ENCODE results near the gene BIVM. TPM values are rescaled to one million over a fixed set of nuclear protein-coding genes. Genes with fewer than 3 reads are reported as not detected.

The BIVM gene
- polyA plus RNA-seq, 1 donor (not counting 4 experiments of a cell fraction or from before 2014, with no cell fraction given), result 20.7 TPM

- Histone ChIP-seq H3K4me3 (ENCODE audit: control insufficient read depth in 2 of 3, extremely low read depth in 1 of 3, insufficient read depth in 2 of 3, low read depth in 1 of 3, low read length in 3 of 3) (no peak overlapping the region), H3K27ac (ENCODE audit: control insufficient read depth, insufficient read depth, low read length) (no peak overlapping the region), H3K36me3 (ENCODE audit: control insufficient read depth in 2 of 2, extremely low read depth in 1 of 2, insufficient read depth in 2 of 2, low read length in 2 of 2) (peaks cover 3 to 5% of the 10 kb centered on the region in 2 experiments), H3K9me3 (ENCODE audit: control insufficient read depth, low read depth, low read length) (no peaks in the 10 kb centered on the region), H3K27me3 (ENCODE audit: control insufficient read depth, extremely low read depth, insufficient read depth, low read length) (no peaks in the 10 kb centered on the region), H4K20me1 (ENCODE audit: control insufficient read depth, extremely low read depth, insufficient read depth, low read length) (no peaks in the 10 kb centered on the region), H2AFZ (ENCODE audit: control insufficient read depth, low read length) (no peak overlapping the region), H3K9me1 (ENCODE audit: control insufficient read depth, extremely low read depth, insufficient read depth, low read length) (no peaks in the 10 kb centered on the region), H3K9ac (ENCODE audit: control insufficient read depth, extremely low read depth, insufficient read depth, low read length) (no peak overlapping the region), H3K4me1 (ENCODE audit: control insufficient read depth, extremely low read depth, insufficient read depth, low read length) (peaks cover under 1% of the 10 kb centered on the region), H3K4me2 (ENCODE audit: control insufficient read depth, extremely low read depth, insufficient read depth, low read depth, low read length) (no peak overlapping the region), H3K79me2 (ENCODE audit: control insufficient read depth, insufficient read depth, low read length) (peaks cover 22% of the 10 kb centered on the region)
- FAIRE-seq (no peak), DNase-seq (ENCODE audit: low read depth, low spot score) (no peak)
- dilution Hi-C loops (cut with MboI; ENCODE audit: extremely low pct_ligation_motif_present, low sequenced_read_pairs), result no loop called here
- TF ChIP-seq CTCF (optimal IDR thresholded peaks at IDR 0.05 in 1 of 3, IDR thresholded peaks at IDR 0.05 in 1 of 3, conservative IDR thresholded peaks at IDR 0.05 in 1 of 3; ENCODE audit: extremely low read depth in 1 of 3, insufficient read depth in 2 of 3, low read length in 3 of 3) (no peak), EZH2 (IDR thresholded peaks at IDR 0.05; ENCODE audit: low read length) (no peak)
These were observed 19.0 kb downstream of the BIVM start for GRCh38 chr13:102817907-102818306.

GRCh38 chr13:102825400-102825799, 26.5 kb downstream of the BIVM start:
- TF ChIP-seq CTCF (optimal IDR thresholded peaks at IDR 0.05 in 1 of 3, IDR thresholded peaks at IDR 0.05 in 1 of 3, conservative IDR thresholded peaks at IDR 0.05 in 1 of 3; ENCODE audit: extremely low read depth in 1 of 3, insufficient read depth in 2 of 3, low read length in 3 of 3), result no peak
- TF ChIP-seq EZH2 (IDR thresholded peaks at IDR 0.05; ENCODE audit: low read length), result no peak
- dilution Hi-C loops (cut with MboI; ENCODE audit: extremely low pct_ligation_motif_present, low sequenced_read_pairs), result no loop called here
- no peak overlapping the region for H2AFZ ChIP-seq (ENCODE audit: control insufficient read depth, low read length)
- H4K20me1 ChIP-seq (ENCODE audit: control insufficient read depth, extremely low read depth, insufficient read depth, low read length), result no peaks in the 10 kb centered on the region
- no peaks in the 10 kb centered on the region for H3K9me1 ChIP-seq (ENCODE audit: control insufficient read depth, extremely low read depth, insufficient read depth, low read length)
- H3K36me3 ChIP-seq (ENCODE audit: control insufficient read depth in 2 of 2, extremely low read depth in 1 of 2, insufficient read depth in 2 of 2, low read length in 2 of 2), result peaks cover 2 to 3% of the 10 kb centered on the region in 2 experiments
- H3K4me3 ChIP-seq (ENCODE audit: control insufficient read depth in 2 of 3, extremely low read depth in 1 of 3, insufficient read depth in 2 of 3, low read depth in 1 of 3, low read length in 3 of 3), result no peak overlapping the region
- H3K4me2 ChIP-seq (ENCODE audit: control insufficient read depth, extremely low read depth, insufficient read depth, low read depth, low read length), result peak overlapping the region; percentile 77
- no peaks in the 10 kb centered on the region for H3K27me3 ChIP-seq (ENCODE audit: control insufficient read depth, extremely low read depth, insufficient read depth, low read length)
- peaks cover 2% of the 10 kb centered on the region for H3K79me2 ChIP-seq (ENCODE audit: control insufficient read depth, insufficient read depth, low read length)
- DNase-seq (ENCODE audit: low read depth, low spot score), result no peak
- H3K9ac ChIP-seq (ENCODE audit: control insufficient read depth, extremely low read depth, insufficient read depth, low read length), result no peak overlapping the region
- H3K4me1 ChIP-seq (ENCODE audit: control insufficient read depth, extremely low read depth, insufficient read depth, low read length), result peaks cover 21% of the 10 kb centered on the region
- peak overlapping the region; percentile 32 for H3K27ac ChIP-seq (ENCODE audit: control insufficient read depth, insufficient read depth, low read length)
- FAIRE-seq, result no peak
- no peaks in the 10 kb centered on the region for H3K9me3 ChIP-seq (ENCODE audit: control insufficient read depth, low read depth, low read length)
